ENCODE data around the gene CES5A. TPM values are rescaled to one million over a fixed set of nuclear protein-coding genes. Genes with fewer than 3 reads are reported as not detected.
"Not testable (repeated sequence)": the region's sequence is repeated elsewhere in the genome, so short reads cannot be mapped to it uniquely, and the experiment has no call there.

Gene CES5A
- total RNA-seq, 2 donors from 2014 or later, result 0.26 TPM; not detected in 1

GRCh38 chr16:55830658-55831294 is 44.4 kb downstream of the CES5A start:
- no peak overlapping the region for H3K9ac ChIP-seq (ENCODE audit: extremely low read depth, low read length, poor library complexity, severe bottlenecking)
- no peaks in the 10 kb centered on the region for H3K9me3 Mint-ChIP-seq
- peak; percentile 6 for DNase-seq
- H3K27ac Mint-ChIP-seq, result no peak overlapping the region
- peaks cover 35% of the 10 kb centered on the region for H3K27me3 Mint-ChIP-seq (ENCODE audit: insufficient read depth)
- WGBS, 2 experiments (ENCODE audit: insufficient coverage in 1 of 2, insufficient read length in 1 of 2), result 93 to 95% methylated on average over 5 to 6 of the region's 6 CpGs
- no peaks in the 10 kb centered on the region for H3K4me1 ChIP-seq (ENCODE audit: control insufficient read depth, insufficient read depth, low read length)
- no peaks in the 10 kb centered on the region for H3K36me3 Mint-ChIP-seq (ENCODE audit: low read depth)
- H3K4me1 Mint-ChIP-seq, result peaks cover 7% of the 10 kb centered on the region
- H3K27ac ChIP-seq (ENCODE audit: low read depth, low read length), result no peak overlapping the region
- TF ChIP-seq, protein P1, sequence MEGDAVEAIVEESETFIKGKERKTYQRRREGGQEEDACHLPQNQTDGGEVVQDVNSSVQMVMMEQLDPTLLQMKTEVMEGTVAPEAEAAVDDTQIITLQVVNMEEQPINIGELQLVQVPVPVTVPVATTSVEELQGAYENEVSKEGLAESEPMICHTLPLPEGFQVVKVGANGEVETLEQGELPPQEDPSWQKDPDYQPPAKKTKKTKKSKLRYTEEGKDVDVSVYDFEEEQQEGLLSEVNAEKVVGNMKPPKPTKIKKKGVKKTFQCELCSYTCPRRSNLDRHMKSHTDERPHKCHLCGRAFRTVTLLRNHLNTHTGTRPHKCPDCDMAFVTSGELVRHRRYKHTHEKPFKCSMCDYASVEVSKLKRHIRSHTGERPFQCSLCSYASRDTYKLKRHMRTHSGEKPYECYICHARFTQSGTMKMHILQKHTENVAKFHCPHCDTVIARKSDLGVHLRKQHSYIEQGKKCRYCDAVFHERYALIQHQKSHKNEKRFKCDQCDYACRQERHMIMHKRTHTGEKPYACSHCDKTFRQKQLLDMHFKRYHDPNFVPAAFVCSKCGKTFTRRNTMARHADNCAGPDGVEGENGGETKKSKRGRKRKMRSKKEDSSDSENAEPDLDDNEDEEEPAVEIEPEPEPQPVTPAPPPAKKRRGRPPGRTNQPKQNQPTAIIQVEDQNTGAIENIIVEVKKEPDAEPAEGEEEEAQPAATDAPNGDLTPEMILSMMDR (conservative IDR thresholded peaks at IDR 0.05), result no peak
- no peaks in the 10 kb centered on the region for H3K9me3 ChIP-seq (ENCODE audit: control insufficient read depth, low read length)
- H3K4me3 Mint-ChIP-seq, result no peak overlapping the region
- no peak overlapping the region for H3K4me3 ChIP-seq (ENCODE audit: low read length)
- H3K36me3 ChIP-seq (ENCODE audit: control insufficient read depth, insufficient read depth, low read length), result no peaks in the 10 kb centered on the region
- H3K27me3 ChIP-seq (ENCODE audit: control insufficient read depth, insufficient read depth, low read length, poor library complexity, severe bottlenecking), result peaks cover 15% of the 10 kb centered on the region

DNA sequence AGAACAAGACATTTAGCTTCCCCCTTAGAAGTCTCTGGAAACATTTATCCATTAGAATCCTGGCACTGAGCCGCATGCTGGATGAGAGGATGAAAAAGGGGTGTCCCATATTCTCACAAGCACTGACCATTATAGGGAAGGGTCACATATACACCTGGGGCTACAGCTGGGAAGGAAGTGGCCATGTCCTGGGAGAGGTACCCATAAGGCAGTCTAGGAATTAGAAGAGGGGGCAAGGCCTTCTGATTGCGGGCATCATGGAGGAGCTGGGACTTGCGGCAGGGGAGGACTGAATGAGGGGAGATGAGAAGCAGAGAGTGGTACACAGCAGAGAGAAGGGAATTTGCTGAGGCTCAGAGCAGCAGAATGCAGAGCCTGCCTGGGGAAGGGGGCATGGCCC is 45.9 kb downstream of the CES5A start:
- not testable (repeated sequence) for H3K27ac Mint-ChIP-seq; H3K4me1 ChIP-seq (ENCODE audit: control insufficient read depth, insufficient read depth, low read length); H3K4me1 Mint-ChIP-seq; H3K9me3 ChIP-seq (ENCODE audit: control insufficient read depth, low read length); H3K27ac ChIP-seq (ENCODE audit: low read depth, low read length); H3K4me3 Mint-ChIP-seq; H3K9me3 Mint-ChIP-seq; H3K36me3 Mint-ChIP-seq (ENCODE audit: low read depth); H3K4me3 ChIP-seq (ENCODE audit: low read length); H3K36me3 ChIP-seq (ENCODE audit: control insufficient read depth, insufficient read depth, low read length); H3K9ac ChIP-seq (ENCODE audit: extremely low read depth, low read length, poor library complexity, severe bottlenecking)
- WGBS, 2 experiments (ENCODE audit: insufficient coverage in 1 of 2, insufficient read length in 1 of 2), result 95 to 100% methylated on average over 2 to 3 of the region's 3 CpGs
- peaks cover 47% of the 10 kb centered on the region for H3K27me3 Mint-ChIP-seq (ENCODE audit: insufficient read depth)
- H3K27me3 ChIP-seq (ENCODE audit: control insufficient read depth, insufficient read depth, low read length, poor library complexity, severe bottlenecking), result peaks cover 30% of the 10 kb centered on the region
- DNase-seq, result peak; percentile 20

DNA sequence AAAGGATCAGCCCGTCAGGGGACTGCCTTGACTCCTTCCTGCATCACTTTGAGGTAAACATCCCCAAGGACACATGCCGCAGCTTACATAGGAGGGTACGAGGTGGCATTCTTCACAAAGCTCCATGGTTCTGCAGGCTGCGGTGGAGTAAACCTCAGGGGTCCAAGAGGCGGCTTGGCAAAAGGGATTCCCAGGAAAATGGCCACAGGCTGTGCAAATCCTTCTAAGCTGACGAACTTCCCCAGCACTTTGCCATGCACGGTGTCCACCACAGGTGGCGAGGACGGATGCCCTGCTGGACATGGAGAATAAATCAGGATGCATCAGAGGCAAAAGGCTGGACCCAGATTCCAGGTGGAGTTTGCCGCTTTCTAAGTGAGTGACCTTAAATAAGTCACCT is 46.5 kb downstream of the CES5A start:
- no peak overlapping the region for H3K4me3 ChIP-seq (ENCODE audit: low read length)
- Mint-ChIP-seq H3K4me3 (no peak overlapping the region), H3K36me3 (ENCODE audit: low read depth) (no peaks in the 10 kb centered on the region), H3K9me3 (no peaks in the 10 kb centered on the region), H3K27ac (no peak overlapping the region), H3K4me1 (peaks cover 7% of the 10 kb centered on the region), H3K27me3 (ENCODE audit: insufficient read depth) (peaks cover 48% of the 10 kb centered on the region)
- H3K27ac ChIP-seq (ENCODE audit: low read depth, low read length), result no peak overlapping the region
- H3K9ac ChIP-seq (ENCODE audit: extremely low read depth, low read length, poor library complexity, severe bottlenecking), result no peak overlapping the region
- H3K4me1 ChIP-seq (ENCODE audit: control insufficient read depth, insufficient read depth, low read length), result no peaks in the 10 kb centered on the region
- DNase-seq, result peak; percentile 31
- H3K27me3 ChIP-seq (ENCODE audit: control insufficient read depth, insufficient read depth, low read length, poor library complexity, severe bottlenecking), result peaks cover 30% of the 10 kb centered on the region
- no peaks in the 10 kb centered on the region for H3K36me3 ChIP-seq (ENCODE audit: control insufficient read depth, insufficient read depth, low read length)
- TF ChIP-seq, protein P1 (conservative IDR thresholded peaks at IDR 0.05), result no peak
- WGBS, 2 experiments (ENCODE audit: insufficient coverage in 1 of 2, insufficient read length in 1 of 2), result 80 to 86% methylated on average over 10 of the region's 10 CpGs
- no peaks in the 10 kb centered on the region for H3K9me3 ChIP-seq (ENCODE audit: control insufficient read depth, low read length)

Measured in endodermal cell (in vitro differentiated cells).